IPS DF 6.9 (cell line): Measurements from ENCODE around the gene FAM193A.

Experiments
- DNase-seq: peaks from one replicate; pipeline ENCODE4 v3.0.0-alpha.2; 2013; ENCODE audit warnings: low read depth, low spot score
- H3K27ac ChIP-seq: one replicate; pipeline ENCODE4 v1.5.1; 2013; ENCODE audit warnings: low read length, control low read depth
- H3K27me3 ChIP-seq: 2 replicates; pipeline ENCODE4 v1.6.1; 2013; ENCODE audit warnings: mild to moderate bottlenecking, low read length; ENCODE audit not compliant: control insufficient read depth, insufficient read depth
- H3K36me3 ChIP-seq: 2 replicates; pipeline ENCODE4 v1.6.1; 2013; ENCODE audit warnings: low read length; ENCODE audit not compliant: control insufficient read depth, insufficient read depth
- H3K4me1 ChIP-seq: 2 replicates; pipeline ENCODE4 v1.6.1; 2013; ENCODE audit warnings: low read length; ENCODE audit not compliant: control insufficient read depth, insufficient read depth
- H3K4me3 ChIP-seq: 2 replicates; pipeline ENCODE4 v1.5.1; 2013; ENCODE audit warnings: mild to moderate bottlenecking, low read length
- H3K9me3 ChIP-seq: 2 replicates; pipeline ENCODE4 v1.6.1; 2013; ENCODE audit warnings: low read length, inconsistent platforms; ENCODE audit not compliant: control insufficient read depth, insufficient read depth
- WGBS: extraction: QIAGEN DNeasy Blood & Tissue Kit; methylation state at CpG from one replicate; pipeline ENCODE4 v1.1.7; 2013; ENCODE audit warnings: mixed read lengths, missing lambda C conversion rate; ENCODE audit not compliant: insufficient read length, insufficient coverage; 5-methylcytosine and 5-hydroxymethylcytosine counted together

FAM193A gene

DNA sequence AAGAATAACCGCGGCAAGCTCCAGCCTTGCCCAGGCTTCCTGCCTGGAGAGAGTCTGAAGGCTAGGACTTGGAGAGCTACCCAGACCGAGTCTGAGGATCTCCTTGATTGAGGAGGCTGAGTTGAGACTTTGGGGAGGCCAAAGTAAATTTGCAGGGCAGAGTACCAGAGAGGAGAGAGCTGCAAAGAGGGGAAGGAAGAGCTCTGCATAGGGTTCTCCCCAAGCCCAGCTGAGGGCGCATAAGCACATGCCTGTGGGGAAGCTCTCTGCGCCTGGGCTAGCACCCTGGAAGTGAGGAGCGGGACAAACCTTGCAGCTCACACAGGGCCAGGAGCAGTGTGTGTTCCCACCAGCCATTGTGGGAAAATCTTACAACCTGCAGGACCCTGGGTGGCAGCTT, 56.1 kb downstream of the FAM193A start:
- WGBS: no CpG with 5 or more reads among the region's 6 CpGs
- peaks cover 3% of the 10 kb centered on the region; the same call in 1 of the 2 replicates for H3K36me3 ChIP-seq
- DNase-seq: no peak
- H3K27me3 ChIP-seq: no peaks in the 10 kb centered on the region
- no peaks in the 10 kb centered on the region for H3K9me3 ChIP-seq
- no peak overlapping the region for H3K27ac ChIP-seq
- H3K4me1 ChIP-seq: peaks cover 13% of the 10 kb centered on the region
- H3K4me3 ChIP-seq: no peak overlapping the region

DNA sequence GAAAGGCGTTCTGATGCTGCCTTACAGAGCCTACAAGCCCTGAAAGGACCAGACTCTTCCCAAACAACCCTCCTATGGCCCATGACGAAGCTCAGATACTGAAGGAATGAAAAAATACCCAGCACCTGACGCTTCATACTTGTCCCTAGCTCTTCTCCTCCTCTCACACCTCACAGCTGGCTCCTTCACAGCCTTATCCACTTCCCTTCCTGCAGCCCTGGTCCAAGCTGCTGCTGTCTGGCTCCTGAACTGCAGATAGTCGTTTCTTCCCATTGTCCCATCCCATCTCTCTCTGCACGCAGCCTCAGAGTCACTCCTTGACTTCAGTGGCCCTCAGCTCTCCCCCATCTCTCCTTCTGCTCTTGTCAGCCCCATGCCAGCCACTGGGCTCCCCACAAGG, 56.6 kb downstream of the FAM193A start:
- H3K9me3 ChIP-seq: no peaks in the 10 kb centered on the region
- H3K36me3 ChIP-seq: peaks cover 3% of the 10 kb centered on the region; the same call in 1 of the 2 replicates
- no peak overlapping the region for H3K27ac ChIP-seq
- no peaks in the 10 kb centered on the region for H3K27me3 ChIP-seq
- no peak overlapping the region for H3K4me3 ChIP-seq
- DNase-seq: no peak
- H3K4me1 ChIP-seq: peaks cover 13% of the 10 kb centered on the region
- no CpG with 5 or more reads among the region's 5 CpGs for WGBS

DNA sequence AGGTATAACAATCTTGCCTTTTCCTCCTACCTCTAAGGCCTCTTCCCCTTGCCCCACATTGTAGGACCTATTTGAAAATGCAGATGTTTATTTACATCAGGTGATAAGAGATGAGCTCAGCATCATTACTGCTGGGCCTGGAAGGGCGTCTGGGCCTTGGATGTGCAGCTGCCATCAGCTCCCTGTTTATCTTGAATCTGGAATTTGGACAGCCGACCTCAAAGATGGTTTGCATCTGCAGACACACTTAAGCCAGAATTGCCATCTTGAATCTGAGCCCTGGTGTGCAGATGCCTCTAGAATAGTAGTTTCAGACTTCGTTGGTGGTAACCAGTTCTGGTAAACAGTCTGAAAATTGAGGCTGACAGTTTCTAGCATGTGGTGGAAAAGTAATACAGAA, 59.0 kb downstream of the FAM193A start:
- peaks cover 16% of the 10 kb centered on the region for H3K4me1 ChIP-seq
- no CpG with 5 or more reads among the region's 3 CpGs for WGBS
- H3K9me3 ChIP-seq: no peaks in the 10 kb centered on the region
- no peaks in the 10 kb centered on the region for H3K27me3 ChIP-seq
- DNase-seq: no peak
- no peak overlapping the region for H3K4me3 ChIP-seq
- peaks cover 3% of the 10 kb centered on the region; the same call in 1 of the 2 replicates for H3K36me3 ChIP-seq
- no peak overlapping the region for H3K27ac ChIP-seq

DNA sequence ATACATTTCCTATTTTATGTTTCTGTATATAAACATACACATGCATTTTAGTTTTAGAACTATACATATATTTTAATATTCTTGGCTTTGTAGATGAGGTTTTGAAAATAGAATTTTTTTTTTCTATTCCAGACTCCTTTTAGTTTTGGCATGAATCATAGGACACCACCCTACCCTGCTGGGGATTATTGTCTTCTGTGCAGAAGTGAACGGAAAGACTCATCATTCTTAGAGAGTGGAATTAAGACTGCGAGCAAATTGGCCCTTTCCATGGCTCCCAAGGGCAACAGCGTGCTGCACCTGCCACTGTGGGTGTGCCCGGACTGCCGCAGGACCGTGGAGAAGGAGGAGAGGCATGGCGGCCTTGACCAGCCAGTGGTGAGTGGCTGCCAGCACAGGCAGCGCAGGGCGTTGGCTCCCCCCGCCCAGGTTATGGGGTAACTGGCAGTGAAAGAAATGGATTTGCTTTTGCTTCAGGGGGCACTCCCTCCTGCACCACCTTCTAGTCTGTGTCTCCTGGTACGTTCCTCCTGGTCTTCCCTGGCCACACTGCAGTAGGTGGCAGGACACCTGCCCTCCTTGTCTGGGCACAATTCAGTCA, 59.6 kb downstream of the FAM193A start:
- no CpG with 5 or more reads among the region's 11 CpGs for WGBS
- Histone ChIP-seq H3K4me1 (peaks cover 16% of the 10 kb centered on the region), H3K36me3 (peaks cover 3% of the 10 kb centered on the region; the same call in 1 of the 2 replicates)

DNA sequence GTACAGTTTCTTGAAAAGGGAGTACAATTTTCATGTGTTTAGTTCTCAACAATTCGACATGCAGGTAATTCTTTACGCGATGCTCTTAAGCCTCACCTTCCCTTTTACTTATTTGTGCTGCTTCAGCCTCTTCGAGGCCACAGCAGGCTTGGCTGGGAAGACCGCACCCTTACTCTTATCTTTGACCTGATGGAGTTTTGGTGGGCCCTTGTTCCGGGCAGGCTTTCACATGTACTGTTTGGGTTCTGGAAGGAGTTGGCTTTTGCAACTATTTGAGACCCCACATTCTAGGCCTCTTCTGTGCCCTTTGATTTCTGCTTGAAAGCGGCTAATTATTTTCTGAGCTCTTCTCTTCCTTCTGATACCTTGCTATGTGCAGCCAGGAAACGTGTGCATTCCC, 60.2 kb downstream of the FAM193A start:
- H3K4me3 ChIP-seq: no peak overlapping the region
- WGBS: no CpG with 5 or more reads among the region's 8 CpGs
- peaks cover 3% of the 10 kb centered on the region; the same call in 1 of the 2 replicates for H3K36me3 ChIP-seq

More for the DNA sequence above, 59.6 kb downstream of the FAM193A start:
- no peak for DNase-seq
- H3K27me3 ChIP-seq: no peaks in the 10 kb centered on the region
- no peaks in the 10 kb centered on the region for H3K9me3 ChIP-seq
- H3K27ac ChIP-seq: no peak overlapping the region
- no peak overlapping the region for H3K4me3 ChIP-seq

DNA sequence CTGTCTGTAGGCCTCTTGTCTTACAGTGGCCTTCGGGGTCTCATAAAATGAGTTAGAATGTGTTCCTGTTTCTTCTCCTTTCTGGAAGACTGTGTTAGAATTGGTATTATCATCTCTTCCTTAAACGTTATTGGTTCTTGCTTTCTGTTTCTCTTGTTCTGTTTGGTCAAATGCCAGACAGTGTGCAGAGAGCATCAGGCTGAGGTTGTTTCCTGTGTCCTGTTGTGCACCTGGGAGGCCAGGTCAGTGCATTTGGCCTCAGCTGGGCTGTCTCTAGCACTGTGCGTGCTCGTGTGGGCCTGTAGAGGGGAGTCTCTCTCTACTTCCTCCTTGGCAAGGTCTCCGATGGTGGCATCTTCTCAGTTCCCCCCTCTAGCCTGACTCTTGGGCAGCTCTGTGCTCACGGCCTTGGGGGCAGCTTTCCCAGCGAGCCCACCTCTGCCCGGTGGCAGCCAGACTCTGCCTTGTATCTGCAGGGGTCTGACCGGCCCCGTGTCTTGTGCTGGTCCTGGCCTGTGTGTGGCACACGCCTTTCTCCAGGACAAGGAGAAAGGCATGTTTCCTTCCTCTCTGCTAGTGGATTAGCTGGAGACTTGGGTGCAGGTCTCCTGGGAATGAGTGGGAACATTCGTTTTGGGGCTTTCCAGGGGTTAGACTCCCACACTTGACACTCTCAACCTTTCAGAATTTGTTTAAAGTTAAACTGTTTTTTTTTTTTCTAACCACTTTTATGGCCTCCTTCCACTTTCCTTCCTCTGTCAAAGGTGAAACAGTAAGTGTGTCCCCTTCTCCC, 62.3 kb downstream of the FAM193A start:
- no peak for DNase-seq
- Histone ChIP-seq H3K27me3 (no peaks in the 10 kb centered on the region), H3K9me3 (no peaks in the 10 kb centered on the region), H3K4me3 (no peak overlapping the region), H3K36me3 (peaks cover 3% of the 10 kb centered on the region; the same call in 1 of the 2 replicates), H3K4me1 (peaks cover 12% of the 10 kb centered on the region), H3K27ac (no peak overlapping the region)
- no CpG with 5 or more reads among the region's 12 CpGs for WGBS

More for the DNA sequence above, 60.2 kb downstream of the FAM193A start:
- no peak for DNase-seq
- Histone ChIP-seq H3K27me3 (no peaks in the 10 kb centered on the region), H3K27ac (no peak overlapping the region), H3K4me1 (peaks cover 16% of the 10 kb centered on the region), H3K9me3 (no peaks in the 10 kb centered on the region)

DNA sequence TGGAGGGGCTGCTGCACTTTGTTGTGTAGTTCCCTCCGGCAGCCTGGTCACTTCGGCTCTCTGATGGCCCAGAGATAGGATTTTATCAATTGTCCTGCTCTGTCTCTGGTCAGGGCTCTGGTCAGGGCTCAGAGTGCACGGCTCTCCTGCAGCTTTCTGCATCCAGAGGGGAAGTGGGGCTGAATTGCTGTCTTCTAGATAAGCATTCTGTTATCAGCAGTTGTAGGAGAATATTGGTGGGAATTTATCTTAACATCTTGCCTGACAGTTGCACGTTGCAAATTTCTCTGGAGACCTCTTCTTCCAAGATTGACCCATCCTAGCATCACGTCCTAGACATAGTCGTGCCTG, 62.8 kb downstream of the FAM193A start:
- H3K9me3 ChIP-seq: no peaks in the 10 kb centered on the region
- no peak overlapping the region for H3K4me3 ChIP-seq
- DNase-seq: no peak
- no CpG with 5 or more reads among the region's 6 CpGs for WGBS
- H3K4me1 ChIP-seq: peaks cover 9% of the 10 kb centered on the region
- H3K27ac ChIP-seq: no peak overlapping the region
- peaks cover 3% of the 10 kb centered on the region; the same call in 1 of the 2 replicates for H3K36me3 ChIP-seq
- no peaks in the 10 kb centered on the region for H3K27me3 ChIP-seq

DNA sequence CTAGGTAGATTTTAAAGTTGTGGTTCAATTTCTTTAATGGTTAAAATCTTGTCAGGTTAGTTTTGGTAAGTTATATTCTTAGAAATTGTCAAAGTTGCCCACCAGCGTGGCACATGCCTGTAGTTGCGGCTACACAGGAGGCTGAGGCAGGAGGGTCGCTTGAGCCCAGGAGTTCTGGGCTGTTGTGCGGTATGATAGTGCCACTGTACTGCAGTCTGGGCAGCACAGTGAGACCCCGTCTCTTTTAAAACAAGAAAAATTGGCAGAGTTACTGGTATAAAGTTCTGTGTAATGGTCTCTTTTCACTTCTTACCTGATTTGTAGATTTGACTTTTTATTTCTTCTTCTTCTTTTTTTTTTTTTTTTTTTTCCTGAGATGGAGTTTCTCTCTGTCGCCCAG, 64.4 kb downstream of the FAM193A start:
- no CpG with 5 or more reads among the region's 6 CpGs for WGBS
- peaks cover 8% of the 10 kb centered on the region for H3K4me1 ChIP-seq
- H3K9me3 ChIP-seq: no peaks in the 10 kb centered on the region
- no peak overlapping the region for H3K27ac ChIP-seq
- peaks cover 3% of the 10 kb centered on the region; the same call in 1 of the 2 replicates for H3K36me3 ChIP-seq
- DNase-seq: no peak
- H3K4me3 ChIP-seq: no peak overlapping the region
- no peaks in the 10 kb centered on the region for H3K27me3 ChIP-seq

DNA sequence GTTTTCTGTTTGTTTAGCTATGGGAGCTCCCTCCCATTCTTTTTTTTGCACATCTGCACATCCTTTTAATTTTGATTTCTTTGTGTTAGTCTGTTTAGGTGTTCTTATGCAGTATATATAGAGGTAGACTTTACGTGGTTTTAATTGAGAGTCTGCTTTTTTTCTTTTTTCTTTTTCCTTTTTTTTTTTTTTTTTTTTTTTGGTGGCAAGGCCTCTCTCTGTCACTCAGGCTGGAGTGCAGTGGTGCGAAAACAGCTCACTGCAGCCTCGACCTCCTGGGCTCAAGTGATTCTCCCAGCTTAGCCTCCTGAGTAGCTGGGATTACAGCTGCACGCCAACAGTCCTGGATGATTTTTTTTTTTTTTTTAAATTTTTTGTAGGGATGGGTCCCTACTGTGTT, 68.2 kb downstream of the FAM193A start:
- Histone ChIP-seq H3K27ac (no peak overlapping the region), H3K36me3 (no peaks in the 10 kb centered on the region), H3K9me3 (no peaks in the 10 kb centered on the region), H3K4me3 (no peak overlapping the region), H3K4me1 (no peaks in the 10 kb centered on the region), H3K27me3 (no peaks in the 10 kb centered on the region)
- DNase-seq: no peak
- no CpG with 5 or more reads among the region's 4 CpGs for WGBS

DNA sequence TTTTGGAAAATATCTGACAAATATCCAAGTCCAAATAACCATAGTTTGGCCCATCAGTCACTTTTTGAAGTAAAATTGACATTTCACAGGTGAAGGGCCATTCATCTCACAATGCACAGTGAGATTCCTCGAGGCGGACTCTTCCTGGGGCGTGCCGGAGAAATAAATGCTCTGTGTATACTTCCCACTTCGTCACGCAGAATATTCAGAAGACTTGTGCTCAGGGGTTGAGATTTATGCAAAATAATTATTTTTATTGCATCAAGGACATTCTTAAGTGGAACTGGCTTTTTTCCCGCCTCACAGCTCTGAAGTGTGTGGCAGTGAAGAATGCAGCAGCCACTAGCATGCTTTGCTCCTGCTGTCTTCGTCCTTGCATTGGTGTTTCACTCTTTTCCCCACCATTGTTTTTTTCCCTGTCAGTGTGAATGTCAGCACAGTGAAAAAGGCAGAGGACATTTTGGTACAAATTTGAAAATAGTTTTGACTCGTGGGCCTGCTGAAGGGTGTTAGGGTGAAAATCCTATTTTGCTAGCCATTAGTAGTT, 70.6 kb downstream of the FAM193A start:
- Histone ChIP-seq H3K4me3 (no peak overlapping the region), H3K4me1 (no peaks in the 10 kb centered on the region), H3K27me3 (no peaks in the 10 kb centered on the region), H3K36me3 (no peaks in the 10 kb centered on the region), H3K27ac (no peak overlapping the region), H3K9me3 (no peaks in the 10 kb centered on the region)
- no peak for DNase-seq
- WGBS: no CpG with 5 or more reads among the region's 9 CpGs
